Measurements from ENCODE around the gene GRB14. TPM values are rescaled to one million over a fixed set of nuclear protein-coding genes. Genes with fewer than 3 reads are reported as not detected.

GRB14 gene
- total RNA-seq, 1 donor from 2014 or later = 8.9 TPM

GRCh38 chr2:164570475-164570874 is 50.8 kb downstream of the GRB14 start:
- ATAC-seq (no peak), DNase-seq (no peak)
- H3K27ac ChIP-seq = no peak overlapping the region
- H3K4me3 ChIP-seq = no peak overlapping the region
- H3K27me3 ChIP-seq = no peaks in the 10 kb centered on the region
- H3K4me1 ChIP-seq = no peaks in the 10 kb centered on the region
- intact Hi-C loops (cut with DNase I) = no loop called here
- no peak for TF ChIP-seq CTCF (IDR thresholded peaks at IDR 0.05)
- no peaks in the 10 kb centered on the region for H3K9me3 ChIP-seq
- no peaks in the 10 kb centered on the region for H3K36me3 ChIP-seq

- DNase-seq (no peak), ATAC-seq (no peak)
- no peak for TF ChIP-seq CTCF (IDR thresholded peaks at IDR 0.05)
- Histone ChIP-seq H3K9me3 (no peaks in the 10 kb centered on the region), H3K4me3 (no peak overlapping the region), H3K27ac (no peak overlapping the region), H3K36me3 (no peaks in the 10 kb centered on the region), H3K4me1 (no peaks in the 10 kb centered on the region), H3K27me3 (no peaks in the 10 kb centered on the region)
- intact Hi-C loops (cut with DNase I) = no loop called here
Observed at GRCh38 chr2:164569378-164569777, 51.9 kb downstream of the GRB14 start.

- TF ChIP-seq CTCF (IDR thresholded peaks at IDR 0.05) = no peak
- no peak overlapping the region for H3K27ac ChIP-seq
- H3K4me3 ChIP-seq = peak overlapping the region; percentile 22
- DNase-seq (no peak), ATAC-seq (no peak)
- H3K9me3 ChIP-seq = no peaks in the 10 kb centered on the region
- intact Hi-C loops (cut with DNase I) = no loop called here
- H3K4me1 ChIP-seq = no peaks in the 10 kb centered on the region
- no peaks in the 10 kb centered on the region for H3K27me3 ChIP-seq
- H3K36me3 ChIP-seq = no peaks in the 10 kb centered on the region
Observed at GRCh38 chr2:164568317-164568716, 53.0 kb downstream of the GRB14 start.

GRCh38 chr2:164567335-164567989 is 53.8 kb downstream of the GRB14 start:
- ATAC-seq (no peak), DNase-seq (no peak)
- intact Hi-C loops (cut with DNase I) = no loop called here
- no peaks in the 10 kb centered on the region for H3K4me1 ChIP-seq
- H3K9me3 ChIP-seq = no peaks in the 10 kb centered on the region
- no peaks in the 10 kb centered on the region for H3K27me3 ChIP-seq
- H3K36me3 ChIP-seq = no peaks in the 10 kb centered on the region
- TF ChIP-seq CTCF (IDR thresholded peaks at IDR 0.05) = no peak
- H3K4me3 ChIP-seq = peak overlapping the region; percentile 22
- peak overlapping the region; percentile 2 for H3K27ac ChIP-seq

- TF ChIP-seq CTCF (IDR thresholded peaks at IDR 0.05) = no peak
- ATAC-seq (no peak), DNase-seq (no peak)
- Histone ChIP-seq H3K36me3 (no peaks in the 10 kb centered on the region), H3K27ac (no peak overlapping the region), H3K4me3 (no peak overlapping the region), H3K9me3 (no peaks in the 10 kb centered on the region), H3K4me1 (peaks cover 14% of the 10 kb centered on the region), H3K27me3 (no peaks in the 10 kb centered on the region)
- intact Hi-C loops (cut with DNase I) = no loop called here
Observed at GRCh38 chr2:164565359-164565758, 55.9 kb downstream of the GRB14 start.

- intact Hi-C loops (cut with DNase I) = no loop called here
- Histone ChIP-seq H3K4me3 (no peak overlapping the region), H3K36me3 (no peaks in the 10 kb centered on the region), H3K27me3 (no peaks in the 10 kb centered on the region), H3K27ac (no peak overlapping the region), H3K9me3 (no peaks in the 10 kb centered on the region), H3K4me1 (peaks cover 18% of the 10 kb centered on the region)
- no peak for TF ChIP-seq CTCF (IDR thresholded peaks at IDR 0.05)
- no peak for ATAC-seq
- no peak for DNase-seq
Observed at GRCh38 chr2:164562666-164563065, 58.6 kb downstream of the GRB14 start.

All from upper lobe of right lung (tissue), 1 donor.